H1 (cell line): ENCODE measurements around the gene LMAN2. TPM values are rescaled to one million over a fixed set of nuclear protein-coding genes. Genes with fewer than 3 reads are reported as not detected.
A peak's percentile ranks its signal among the peaks of the same experiment; 100 is the strongest.

Experiments
- ASH2L ChIP-seq: fragments of 200-600, 300-600 bp; sonication (generic); IDR thresholded peaks from one replicate; pipeline ENCODE4 v1.7.1; 2017; ENCODE audit warnings: low read length
- CBX8 ChIP-seq: fragments of 300-800, 300-1000 bp; sonication (generic); IDR thresholded peaks from 2 replicates; pipeline ENCODE4 v1.7.1; 2016; ENCODE audit warnings: low read depth, low read length, borderline replicate concordance
- CHD1 ChIP-seq: IDR thresholded peaks from 2 replicates; pipeline ENCODE4 v1.6.1; 2012; ENCODE audit warnings: low read depth, low read length, improper control_type of control experiment
- EGR1 ChIP-seq: IDR thresholded peaks from 2 replicates; pipeline ENCODE4 v1.6.1; 2011; ENCODE audit warnings: low read depth, low read length, borderline replicate concordance
- EP300 ChIP-seq, 2 experiments: IDR thresholded peaks; 1 replicate in 1 of 2; 2 replicates in 1 of 2; pipeline ENCODE4 v1.6.1; 2011 to 2012; ENCODE audit warnings: low read depth in 2 of 2, low read length in 2 of 2, mild to moderate bottlenecking in 2 of 2, borderline replicate concordance in 1 of 2, inconsistent platforms in 1 of 2, moderate library complexity in 1 of 2
- GABPA ChIP-seq: IDR thresholded peaks from 2 replicates; pipeline ENCODE4 v1.6.1; 2011; ENCODE audit warnings: mild to moderate bottlenecking, low read length, moderate library complexity, borderline replicate concordance; ENCODE audit not compliant: insufficient read depth
- JUN ChIP-seq: IDR thresholded peaks from 2 replicates; pipeline ENCODE4 v1.6.1; 2011; ENCODE audit warnings: low read depth, mild to moderate bottlenecking, improper control_type of control experiment, low read length
- MAFK ChIP-seq: IDR thresholded peaks from 2 replicates; pipeline ENCODE4 v1.6.1; 2012; ENCODE audit warnings: low read depth, mild to moderate bottlenecking, improper control_type of control experiment, low read length
- POLR2AphosphoS5 ChIP-seq: IDR thresholded peaks from 2 replicates; pipeline ENCODE4 v1.6.1; 2011; ENCODE audit warnings: low read depth, low read length
- RNF2 ChIP-seq: fragments of 200-900, 300-1000 bp; sonication (generic); IDR thresholded peaks from 2 replicates; pipeline ENCODE4 v1.7.1; 2016; ENCODE audit warnings: borderline replicate concordance, low read depth, mild to moderate bottlenecking, antibody characterized with exemption, low read length; ENCODE audit not compliant: poor library complexity, severe bottlenecking; ENCODE audit errors: missing control alignments
- RXRA ChIP-seq: IDR thresholded peaks from 2 replicates; pipeline ENCODE4 v1.6.1; 2011; ENCODE audit warnings: low read depth, mild to moderate bottlenecking, low read length, moderate library complexity; ENCODE audit not compliant: insufficient read depth
- SAP30 ChIP-seq: fragments of 300-600 bp; sonication (generic); IDR thresholded peaks from 2 replicates; pipeline ENCODE4 v1.7.1; 2012; ENCODE audit warnings: low read length, moderate library complexity, mild to moderate bottlenecking, inconsistent platforms; ENCODE audit not compliant: insufficient read depth, insufficient replicate concordance
- SIN3A ChIP-seq, 2 experiments: IDR thresholded peaks in 1 of 2; conservative IDR thresholded peaks in 1 of 2; 2 replicates each; pipeline ENCODE4 v1.6.1; 2011 to 2012; ENCODE audit warnings: low read length in 2 of 2, improper control_type of control experiment in 1 of 2, low read depth in 1 of 2, mild to moderate bottlenecking in 1 of 2
- TAF7 ChIP-seq: optimal IDR thresholded peaks from 2 replicates; pipeline ENCODE3; 2011; ENCODE audit warnings: low read depth, mild to moderate bottlenecking, inconsistent platforms, low read length, moderate library complexity, borderline replicate concordance
- polyA plus RNA-seq, 7 experiments: library from polyadenylated mRNA; depleted of rRNA in 3 of 7; stranded (reverse) in 5 of 7; unstranded in 2 of 7; fragments of >200 nt in 5 of 7; fragments of 200-250 nt in 2 of 7; gene quantifications; 1 replicate in 5 of 7; 2 replicates in 1 of 7; 4 replicates in 1 of 7; pipeline versions ENCODE4 v1.2.1 to v1.2.3, GENCODE V29; 2011 to 2013; ENCODE audit warnings: missing spikeins in 2 of 7, mixed read lengths in 2 of 7
- total RNA-seq: library from RNA; stranded (reverse); fragmentation: NEBNext Ultra II Directional; extraction: Animal tissue kit (Norgen Biotek cat#: 25700); gene quantifications from 2 replicates; pipeline ENCODE4 v1.2.1, GENCODE V29; 2021
- TF ChIP-seq, protein P1 (sequence below): IDR thresholded peaks from 2 replicates; pipeline ENCODE4 v1.6.1; 2012; ENCODE audit warnings: inconsistent platforms
- TF ChIP-seq, protein P2 (sequence below): IDR thresholded peaks from 2 replicates; pipeline ENCODE4 v1.6.1; 2011; ENCODE audit warnings: low read length, improper control_type of control experiment
- TF ChIP-seq, protein P3 (sequence below), 3 experiments: IDR thresholded peaks; 1 replicate in 2 of 3; 2 replicates in 1 of 3; pipeline versions ENCODE4 v1.5.1 to v1.6.1; 2011; ENCODE audit warnings: low read length in 3 of 3, mild to moderate bottlenecking in 3 of 3, inconsistent platforms in 2 of 3, low read depth in 1 of 3, moderate library complexity in 1 of 3; ENCODE audit not compliant: insufficient read depth in 1 of 3; ENCODE audit errors: control extremely low read depth in 1 of 3

The LMAN2 gene
- total and polyA plus RNA-seq, 2 of the 8 experiments (the other 6 are each of a cell fraction or from before 2014, with no cell fraction given) = 116 to 225 TPM

DNA sequence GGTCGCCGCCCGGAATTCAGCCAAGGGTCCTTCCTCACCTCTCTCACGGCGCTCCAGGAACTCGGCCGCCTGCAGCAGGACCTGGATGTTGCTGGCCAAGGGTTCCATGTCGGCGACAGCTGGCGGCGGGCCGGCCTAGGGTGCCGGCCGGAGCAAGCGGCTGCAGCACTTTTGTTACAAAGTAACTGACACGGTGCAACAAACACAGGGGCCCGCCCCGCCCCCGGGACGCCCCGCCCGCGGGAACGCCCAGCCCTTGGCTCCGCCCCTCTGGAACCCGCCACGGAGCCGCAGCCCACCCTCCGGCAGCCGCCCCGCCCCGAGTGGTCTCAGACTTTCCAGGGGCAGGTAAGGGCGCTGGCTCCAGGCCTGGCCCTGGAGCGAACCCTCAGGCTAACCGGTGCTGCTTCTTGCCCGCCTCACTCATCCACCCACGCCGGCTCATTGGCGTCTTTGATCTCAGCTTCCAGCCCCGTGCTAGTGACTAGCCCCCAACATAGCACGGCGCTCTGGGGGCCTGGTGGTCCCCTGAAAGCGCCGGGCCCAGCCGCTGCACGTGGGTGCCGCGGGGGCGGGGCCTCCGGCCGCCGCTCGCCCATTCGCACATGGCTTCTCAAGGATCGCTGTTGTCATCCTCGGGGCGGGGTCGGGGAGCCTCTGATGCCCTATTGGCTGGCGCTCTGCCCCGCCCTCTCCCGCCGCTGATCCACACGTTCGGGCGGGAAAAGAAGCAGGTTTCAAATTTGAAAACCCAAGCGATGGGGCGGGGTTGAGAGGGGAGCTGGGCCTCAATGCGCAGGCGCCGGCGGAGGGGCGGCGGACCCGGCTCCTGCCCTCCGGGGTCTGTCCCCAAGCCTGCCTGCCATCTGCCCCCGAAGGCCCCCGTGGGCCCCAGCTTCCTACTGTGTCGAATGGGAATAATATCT lies 39.5 kb downstream of the LMAN2 start, which contains the start of gene MXD3 (continued):
- TF ChIP-seq EP300 (IDR thresholded peaks at IDR 0.05; ENCODE audit: borderline replicate concordance in 1 of 2, low read depth in 2 of 2, low read length in 2 of 2) (no peak), CBX8 (no peak), JUN (no peak), TAF7 (no peak), ASH2L (no peak), SIN3A (conservative IDR thresholded peaks at IDR 0.05 in 1 of 2, IDR thresholded peaks at IDR 0.05 in 1 of 2; ENCODE audit: low read depth in 1 of 2, low read length in 2 of 2) (peak in 1 of 2 experiments; percentile 19; a peak in 2 of 4 replicates), GABPA (no peak), RXRA (no peak), MAFK (no peak), CHD1 (no peak), EGR1 (no peak), POLR2AphosphoS5 (no peak; the same call in 1 of the 2 replicates), RNF2 (no peak), SAP30 (no peak)
- TF ChIP-seq, protein P1, sequence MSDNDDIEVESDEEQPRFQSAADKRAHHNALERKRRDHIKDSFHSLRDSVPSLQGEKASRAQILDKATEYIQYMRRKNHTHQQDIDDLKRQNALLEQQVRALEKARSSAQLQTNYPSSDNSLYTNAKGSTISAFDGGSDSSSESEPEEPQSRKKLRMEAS = peak; percentile 96
- TF ChIP-seq, protein P2, sequence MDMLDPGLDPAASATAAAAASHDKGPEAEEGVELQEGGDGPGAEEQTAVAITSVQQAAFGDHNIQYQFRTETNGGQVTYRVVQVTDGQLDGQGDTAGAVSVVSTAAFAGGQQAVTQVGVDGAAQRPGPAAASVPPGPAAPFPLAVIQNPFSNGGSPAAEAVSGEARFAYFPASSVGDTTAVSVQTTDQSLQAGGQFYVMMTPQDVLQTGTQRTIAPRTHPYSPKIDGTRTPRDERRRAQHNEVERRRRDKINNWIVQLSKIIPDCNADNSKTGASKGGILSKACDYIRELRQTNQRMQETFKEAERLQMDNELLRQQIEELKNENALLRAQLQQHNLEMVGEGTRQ = peak; percentile 58; the same call in 1 of the 2 replicates
- TF ChIP-seq, protein P3, sequence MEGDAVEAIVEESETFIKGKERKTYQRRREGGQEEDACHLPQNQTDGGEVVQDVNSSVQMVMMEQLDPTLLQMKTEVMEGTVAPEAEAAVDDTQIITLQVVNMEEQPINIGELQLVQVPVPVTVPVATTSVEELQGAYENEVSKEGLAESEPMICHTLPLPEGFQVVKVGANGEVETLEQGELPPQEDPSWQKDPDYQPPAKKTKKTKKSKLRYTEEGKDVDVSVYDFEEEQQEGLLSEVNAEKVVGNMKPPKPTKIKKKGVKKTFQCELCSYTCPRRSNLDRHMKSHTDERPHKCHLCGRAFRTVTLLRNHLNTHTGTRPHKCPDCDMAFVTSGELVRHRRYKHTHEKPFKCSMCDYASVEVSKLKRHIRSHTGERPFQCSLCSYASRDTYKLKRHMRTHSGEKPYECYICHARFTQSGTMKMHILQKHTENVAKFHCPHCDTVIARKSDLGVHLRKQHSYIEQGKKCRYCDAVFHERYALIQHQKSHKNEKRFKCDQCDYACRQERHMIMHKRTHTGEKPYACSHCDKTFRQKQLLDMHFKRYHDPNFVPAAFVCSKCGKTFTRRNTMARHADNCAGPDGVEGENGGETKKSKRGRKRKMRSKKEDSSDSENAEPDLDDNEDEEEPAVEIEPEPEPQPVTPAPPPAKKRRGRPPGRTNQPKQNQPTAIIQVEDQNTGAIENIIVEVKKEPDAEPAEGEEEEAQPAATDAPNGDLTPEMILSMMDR (IDR thresholded peaks at IDR 0.05; ENCODE audit: control extremely low read depth in 1 of 3, insufficient read depth in 1 of 3, low read depth in 1 of 3, low read length in 3 of 3) = no peak
